HEK293 (cell line): ENCODE measurements around the gene PILRB.

Experiments used
- CTCF ChIA-PET: fragments of 350-600 bp; formaldehyde crosslinking; extraction: SDS; loops from one replicate; lab custom pipeline; 2021; ENCODE audit warnings: antibody characterized with exemption; lab: Yijun Ruan, JAX
- POLR2A ChIA-PET: fragments of 300-600 bp; formaldehyde crosslinking; extraction: SDS; loops from one replicate; lab custom pipeline; 2020; ENCODE audit warnings: antibody characterized with exemption, inconsistent platforms; lab: Yijun Ruan, JAX
- H3K27ac ChIP-seq: fragments of 200-500 bp; sonication (Bioruptor generic); 2 replicates; pipeline ENCODE4 v1.5.1; 2014; ENCODE audit warnings: low read depth, low read length, control low read depth, inconsistent platforms; ENCODE audit errors: extremely low read depth
- H3K36me3 ChIP-seq, 2 experiments: fragments of 200-500 bp in 1 of 2; sonication (Bioruptor generic) in 1 of 2; 1 replicate in 1 of 2; 2 replicates in 1 of 2; pipeline ENCODE4 v1.5.1; 2014 to 2017; ENCODE audit warnings: inconsistent platforms in 2 of 2, low read length in 2 of 2; ENCODE audit not compliant: control insufficient read depth in 2 of 2, insufficient read depth in 1 of 2
- H3K4me1 ChIP-seq: fragments of 200-500 bp; sonication (Bioruptor generic); 2 replicates; pipeline ENCODE4 v1.5.1; 2014; ENCODE audit warnings: mild to moderate bottlenecking, low read length, inconsistent platforms; ENCODE audit not compliant: control insufficient read depth, insufficient read depth
- H3K4me3 ChIP-seq: 2 replicates; pipeline ENCODE4 v1.5.1; 2011; ENCODE audit warnings: low read depth, mild to moderate bottlenecking, control low read depth, low read length, moderate library complexity
- H3K9me3 ChIP-seq: fragments of 200-500 bp; sonication (Bioruptor generic); 2 replicates; pipeline ENCODE4 v1.5.1; 2014; ENCODE audit warnings: low read depth, low read length, inconsistent platforms; ENCODE audit not compliant: control insufficient read depth, insufficient read depth
- HOXA7 ChIP-seq: sonication (generic); formaldehyde crosslinking; IDR thresholded peaks from 2 replicates; pipeline ENCODE4 v1.8.1; 2022; ENCODE audit warnings: missing genetic modification reagents, borderline replicate concordance
- SP3 ChIP-seq: fragments of 450-650 bp; formaldehyde crosslinking; IDR thresholded peaks from 2 replicates; pipeline ENCODE4 v1.5.1; 2016; ENCODE audit warnings: missing biosample characterization, missing genetic modification characterization
- SP7 ChIP-seq: fragments of 450-650 bp; formaldehyde crosslinking; IDR thresholded peaks from 2 replicates; pipeline ENCODE4 v1.5.1; 2016; ENCODE audit warnings: missing biosample characterization, missing genetic modification characterization
- ZFP41 ChIP-seq: fragments of 450-650 bp; formaldehyde crosslinking; IDR thresholded peaks from 2 replicates; pipeline ENCODE4 v1.5.1; 2016; ENCODE audit warnings: missing biosample characterization, missing genetic modification characterization, borderline replicate concordance
- ZIC2 ChIP-seq: fragments of 450-650 bp; formaldehyde crosslinking; IDR thresholded peaks from 2 replicates; pipeline ENCODE4 v1.5.1; 2016; ENCODE audit warnings: missing biosample characterization, missing genetic modification characterization
- ZNF292 ChIP-seq: fragments of 450-650 bp; formaldehyde crosslinking; IDR thresholded peaks from 2 replicates; pipeline ENCODE4 v1.5.1; 2016; ENCODE audit warnings: low read depth, missing biosample characterization, missing genetic modification characterization, borderline replicate concordance
- ZNF354C ChIP-seq: fragments of 450-650 bp; formaldehyde crosslinking; IDR thresholded peaks from 2 replicates; pipeline ENCODE4 v1.5.1; 2016; ENCODE audit warnings: missing biosample characterization, missing genetic modification characterization, low read depth, borderline replicate concordance
- ZNF544 ChIP-seq: fragments of 450-650 bp; formaldehyde crosslinking; IDR thresholded peaks from 2 replicates; pipeline ENCODE4 v1.5.0; 2017; ENCODE audit warnings: missing biosample characterization, missing genetic modification characterization
- ZNF548 ChIP-seq: fragments of 450-650 bp; formaldehyde crosslinking; IDR thresholded peaks from 2 replicates; pipeline ENCODE4 v1.5.1; 2016; ENCODE audit warnings: missing biosample characterization, missing genetic modification characterization
- ZNF600 ChIP-seq: fragments of 450-650 bp; formaldehyde crosslinking; IDR thresholded peaks from 2 replicates; pipeline ENCODE4 v1.5.1; 2016; ENCODE audit warnings: missing biosample characterization, missing genetic modification characterization
- ZNF610 ChIP-seq: fragments of 450-650 bp; formaldehyde crosslinking; IDR thresholded peaks from 2 replicates; pipeline ENCODE4 v1.5.1; 2016; ENCODE audit warnings: missing biosample characterization, missing genetic modification characterization, borderline replicate concordance
- ZNF830 ChIP-seq: fragments of 450-650 bp; IDR thresholded peaks from 2 replicates; pipeline ENCODE4 v1.5.0; 2018; ENCODE audit warnings: missing biosample characterization, missing genetic modification characterization, low read depth, mild to moderate bottlenecking, moderate library complexity
- TF ChIP-seq, protein P1 (sequence below): fragments of 450-650 bp; IDR thresholded peaks from 2 replicates; pipeline ENCODE4 v1.5.1; 2018; ENCODE audit warnings: missing biosample characterization, mild to moderate bottlenecking, missing genetic modification characterization
- TF ChIP-seq, protein P2 (sequence below): fragments of 450-650 bp; formaldehyde crosslinking; IDR thresholded peaks from 2 replicates; pipeline ENCODE4 v1.5.1; 2017; ENCODE audit warnings: missing biosample characterization, missing genetic modification characterization
- TF ChIP-seq, protein P3 (sequence below): fragments of 450-650 bp; formaldehyde crosslinking; IDR thresholded peaks from 2 replicates; pipeline ENCODE4 v1.5.1; 2016; ENCODE audit warnings: missing biosample characterization, missing genetic modification characterization
- TF ChIP-seq, protein P4 (sequence below): fragments of 450-650 bp; formaldehyde crosslinking; IDR thresholded peaks from 2 replicates; pipeline ENCODE4 v1.5.1; 2017; ENCODE audit warnings: missing biosample characterization, missing genetic modification characterization

The PILRB gene

DNA sequence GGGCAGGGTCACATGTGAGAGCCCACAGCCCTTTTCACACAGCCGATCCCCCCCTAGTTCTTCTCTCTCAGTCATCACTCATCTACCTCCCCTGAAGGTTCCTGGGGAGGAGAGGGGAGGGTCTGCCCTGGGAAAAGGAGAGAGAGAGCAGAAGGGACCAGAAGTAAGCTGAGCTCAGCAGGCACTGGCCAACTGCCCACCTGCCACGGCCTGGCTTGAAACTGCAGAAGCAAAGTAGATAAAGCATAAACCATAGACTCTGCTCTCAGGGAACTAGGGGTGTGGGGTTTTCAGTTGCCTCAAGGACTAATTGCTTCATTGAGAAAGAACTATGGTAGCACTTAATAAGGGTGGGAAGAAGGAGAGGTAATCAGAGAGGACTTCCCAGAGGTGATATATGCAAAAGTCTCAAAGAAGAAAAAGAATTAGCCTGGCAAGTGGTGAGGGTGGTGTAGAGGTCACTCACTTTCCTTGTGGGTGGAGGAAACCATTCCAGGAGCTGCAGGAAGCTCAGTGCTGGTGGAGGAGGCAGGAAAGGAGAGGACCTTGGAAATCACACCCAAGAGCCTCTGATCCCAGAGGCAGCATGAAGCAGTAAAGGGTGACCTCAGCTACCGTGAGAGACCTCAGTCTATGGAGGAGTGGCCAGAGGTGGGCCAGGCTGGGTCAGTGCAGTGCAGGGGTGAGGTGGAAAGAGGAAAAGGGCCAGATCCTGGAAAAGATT, 32.5 kb downstream of the PILRB start:
- Histone ChIP-seq H3K9me3 (no peaks in the 10 kb centered on the region), H3K4me3 (no peak overlapping the region), H3K36me3 (no peaks in the 10 kb centered on the region)
- peak; percentile 26; the same call in 1 of the 2 replicates for TF ChIP-seq ZIC2
- TF ChIP-seq, protein P1, sequence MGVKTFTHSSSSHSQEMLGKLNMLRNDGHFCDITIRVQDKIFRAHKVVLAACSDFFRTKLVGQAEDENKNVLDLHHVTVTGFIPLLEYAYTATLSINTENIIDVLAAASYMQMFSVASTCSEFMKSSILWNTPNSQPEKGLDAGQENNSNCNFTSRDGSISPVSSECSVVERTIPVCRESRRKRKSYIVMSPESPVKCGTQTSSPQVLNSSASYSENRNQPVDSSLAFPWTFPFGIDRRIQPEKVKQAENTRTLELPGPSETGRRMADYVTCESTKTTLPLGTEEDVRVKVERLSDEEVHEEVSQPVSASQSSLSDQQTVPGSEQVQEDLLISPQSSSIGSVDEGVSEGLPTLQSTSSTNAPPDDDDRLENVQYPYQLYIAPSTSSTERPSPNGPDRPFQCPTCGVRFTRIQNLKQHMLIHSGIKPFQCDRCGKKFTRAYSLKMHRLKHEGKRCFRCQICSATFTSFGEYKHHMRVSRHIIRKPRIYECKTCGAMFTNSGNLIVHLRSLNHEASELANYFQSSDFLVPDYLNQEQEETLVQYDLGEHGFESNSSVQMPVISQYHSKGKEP (tag by site-specific recombination): no peak
- no peak for TF ChIP-seq ZNF830 (tag by site-specific recombination)
- TF ChIP-seq ZNF292 (tag by site-specific recombination): no peak
- TF ChIP-seq ZNF544 (tag by site-specific recombination): no peak
- no peak for TF ChIP-seq HOXA7 (CRISPR knock-in tag)
- TF ChIP-seq, protein P2, sequence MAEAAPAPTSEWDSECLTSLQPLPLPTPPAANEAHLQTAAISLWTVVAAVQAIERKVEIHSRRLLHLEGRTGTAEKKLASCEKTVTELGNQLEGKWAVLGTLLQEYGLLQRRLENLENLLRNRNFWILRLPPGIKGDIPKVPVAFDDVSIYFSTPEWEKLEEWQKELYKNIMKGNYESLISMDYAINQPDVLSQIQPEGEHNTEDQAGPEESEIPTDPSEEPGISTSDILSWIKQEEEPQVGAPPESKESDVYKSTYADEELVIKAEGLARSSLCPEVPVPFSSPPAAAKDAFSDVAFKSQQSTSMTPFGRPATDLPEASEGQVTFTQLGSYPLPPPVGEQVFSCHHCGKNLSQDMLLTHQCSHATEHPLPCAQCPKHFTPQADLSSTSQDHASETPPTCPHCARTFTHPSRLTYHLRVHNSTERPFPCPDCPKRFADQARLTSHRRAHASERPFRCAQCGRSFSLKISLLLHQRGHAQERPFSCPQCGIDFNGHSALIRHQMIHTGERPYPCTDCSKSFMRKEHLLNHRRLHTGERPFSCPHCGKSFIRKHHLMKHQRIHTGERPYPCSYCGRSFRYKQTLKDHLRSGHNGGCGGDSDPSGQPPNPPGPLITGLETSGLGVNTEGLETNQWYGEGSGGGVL (tag by site-specific recombination): 0 out of 2 replicates have a peak, but pooled peaks have one; percentile 23
- no peak for TF ChIP-seq ZFP41 (tag by site-specific recombination)
- TF ChIP-seq, all 188 proteins: peak for 2
- Histone ChIP-seq H3K27ac (no peak overlapping the region), H3K4me1 (no peaks in the 10 kb centered on the region)
- POLR2A ChIA-PET: no interaction called here
- CTCF ChIA-PET: interaction anchor here (2.8 kb wide), 1 partner anchor 17 kb away, joined by 22 read pairs; no protein-coding TSS in a partner anchor

DNA sequence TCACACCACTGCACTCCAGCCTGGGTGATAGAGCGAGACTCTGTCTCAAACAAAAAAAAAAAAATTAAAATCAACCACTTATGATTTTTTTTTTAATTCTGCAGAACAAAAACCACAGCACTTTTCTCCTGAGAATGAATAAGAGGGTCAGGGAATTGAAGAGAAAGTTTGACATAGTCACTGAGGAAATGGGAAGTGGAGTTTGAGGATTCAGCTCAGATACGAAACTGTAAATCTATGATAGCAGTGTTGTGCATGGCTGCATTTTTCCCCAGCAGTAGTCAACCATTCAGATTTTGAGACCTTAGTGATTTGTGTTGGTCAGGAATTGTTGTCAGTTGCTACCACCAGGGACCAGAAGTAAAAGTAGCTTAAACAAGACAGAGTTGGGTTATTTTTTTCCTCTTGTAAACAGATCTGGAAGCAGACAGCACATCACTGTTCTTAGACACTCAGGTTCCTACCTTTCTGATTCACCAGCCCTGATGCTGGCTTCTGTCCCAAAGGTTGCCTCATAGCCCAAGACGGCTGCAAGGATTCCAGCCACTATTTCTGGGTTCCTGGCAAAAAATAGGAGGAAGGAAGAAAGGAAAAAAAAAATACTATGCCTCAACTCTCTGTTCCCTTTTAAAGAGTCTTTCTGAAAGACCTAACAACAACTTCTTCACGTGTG, 35.5 kb downstream of the PILRB start:
- POLR2A ChIA-PET: interaction anchor here (1.7 kb wide), 1 partner anchor 36 kb away, joined by 6 read pairs; the partner anchor contains the start of genes MEPCE and ZCWPW1
- Histone ChIP-seq H3K9me3 (no peaks in the 10 kb centered on the region), H3K4me1 (no peaks in the 10 kb centered on the region), H3K36me3 (no peaks in the 10 kb centered on the region), H3K4me3 (no peak overlapping the region), H3K27ac (no peak overlapping the region)
- TF ChIP-seq ZNF600 (tag by site-specific recombination) (no peak), ZNF610 (no peak), SP7 (tag by site-specific recombination) (no peak), ZNF548 (tag by site-specific recombination) (no peak), SP3 (no peak), ZNF354C (no peak)
- TF ChIP-seq, protein P3, sequence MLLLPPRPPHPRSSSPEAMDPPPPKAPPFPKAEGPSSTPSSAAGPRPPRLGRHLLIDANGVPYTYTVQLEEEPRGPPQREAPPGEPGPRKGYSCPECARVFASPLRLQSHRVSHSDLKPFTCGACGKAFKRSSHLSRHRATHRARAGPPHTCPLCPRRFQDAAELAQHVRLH (tag by site-specific recombination): no peak
- TF ChIP-seq, protein P4, sequence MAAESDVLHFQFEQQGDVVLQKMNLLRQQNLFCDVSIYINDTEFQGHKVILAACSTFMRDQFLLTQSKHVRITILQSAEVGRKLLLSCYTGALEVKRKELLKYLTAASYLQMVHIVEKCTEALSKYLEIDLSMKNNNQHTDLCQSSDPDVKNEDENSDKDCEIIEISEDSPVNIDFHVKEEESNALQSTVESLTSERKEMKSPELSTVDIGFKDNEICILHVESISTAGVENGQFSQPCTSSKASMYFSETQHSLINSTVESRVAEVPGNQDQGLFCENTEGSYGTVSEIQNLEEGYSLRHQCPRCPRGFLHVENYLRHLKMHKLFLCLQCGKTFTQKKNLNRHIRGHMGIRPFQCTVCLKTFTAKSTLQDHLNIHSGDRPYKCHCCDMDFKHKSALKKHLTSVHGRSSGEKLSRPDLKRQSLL (tag by site-specific recombination): no peak
- CTCF ChIA-PET: interaction anchor here (0.5 to 1.5 kb wide), 4 partner anchors 10 to 49 kb away, joined by 4 to 8 read pairs (median 4); no protein-coding TSS in a partner anchor
